ENCODE measurements around the gene GLRX3. TPM values are rescaled to one million over a fixed set of nuclear protein-coding genes. Genes with fewer than 3 reads are reported as not detected.

The GLRX3 gene
- total RNA-seq, 1 donor from 2014 or later = 67.5 TPM

- peak; percentile 67 for DNase-seq (ENCODE audit: low spot score)
- intact Hi-C loops (cut with DNase I) = no loop called here
Measured at GRCh38 chr10:130221456-130222375, 85.5 kb downstream of the GLRX3 start.

GRCh38 chr10:130222381-130222780 is 86.2 kb downstream of the GLRX3 start:
- intact Hi-C loops (cut with DNase I) = no loop called here
- DNase-seq (ENCODE audit: low spot score) = peak; percentile 63

- intact Hi-C loops (cut with DNase I) = no loop called here
- DNase-seq (ENCODE audit: low spot score) = peak; percentile 20
Measured at GRCh38 chr10:130224228-130224627, 88.0 kb downstream of the GLRX3 start.

GRCh38 chr10:130226012-130226411 is 89.8 kb downstream of the GLRX3 start:
- intact Hi-C loops (cut with DNase I) = no loop called here
- DNase-seq (ENCODE audit: low spot score) = peak; percentile 66

GRCh38 chr10:130227883-130228282 is 91.7 kb downstream of the GLRX3 start:
- intact Hi-C loops (cut with DNase I) = no loop called here
- DNase-seq (ENCODE audit: low spot score) = peak; percentile 10

Other genes with a start within 250 kb of the GLRX3 start
- gene EBF3, start 172.1 kb upstream of the GLRX3 start, total RNA-seq = 5.8 TPM
- 2.6 TPM for gene C10orf143, start 25.6 kb upstream of the GLRX3 start, total RNA-seq